Measurements from ENCODE around the gene C20orf202.

DNA sequence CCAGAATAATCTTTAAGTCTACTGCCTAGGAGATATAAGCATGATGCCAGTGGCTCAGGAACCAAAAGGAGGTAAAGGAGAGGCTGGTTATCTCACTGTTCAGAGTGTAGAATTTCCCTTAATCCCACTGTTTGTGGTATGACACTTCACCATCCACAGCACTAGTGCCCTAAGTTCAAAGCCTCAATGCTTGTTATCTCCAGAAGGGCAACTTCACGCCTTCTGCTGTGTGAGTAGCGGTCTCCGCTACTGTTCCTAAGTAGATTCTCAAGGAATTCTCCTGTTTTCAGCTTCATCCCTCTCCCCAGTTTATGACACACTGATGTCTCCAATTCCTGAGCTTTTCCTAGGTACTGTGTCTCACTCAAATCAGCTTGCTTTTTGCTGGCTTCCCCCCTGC is 49.2 kb downstream of the C20orf202 start:
- TF ChIP-seq, protein P1, sequence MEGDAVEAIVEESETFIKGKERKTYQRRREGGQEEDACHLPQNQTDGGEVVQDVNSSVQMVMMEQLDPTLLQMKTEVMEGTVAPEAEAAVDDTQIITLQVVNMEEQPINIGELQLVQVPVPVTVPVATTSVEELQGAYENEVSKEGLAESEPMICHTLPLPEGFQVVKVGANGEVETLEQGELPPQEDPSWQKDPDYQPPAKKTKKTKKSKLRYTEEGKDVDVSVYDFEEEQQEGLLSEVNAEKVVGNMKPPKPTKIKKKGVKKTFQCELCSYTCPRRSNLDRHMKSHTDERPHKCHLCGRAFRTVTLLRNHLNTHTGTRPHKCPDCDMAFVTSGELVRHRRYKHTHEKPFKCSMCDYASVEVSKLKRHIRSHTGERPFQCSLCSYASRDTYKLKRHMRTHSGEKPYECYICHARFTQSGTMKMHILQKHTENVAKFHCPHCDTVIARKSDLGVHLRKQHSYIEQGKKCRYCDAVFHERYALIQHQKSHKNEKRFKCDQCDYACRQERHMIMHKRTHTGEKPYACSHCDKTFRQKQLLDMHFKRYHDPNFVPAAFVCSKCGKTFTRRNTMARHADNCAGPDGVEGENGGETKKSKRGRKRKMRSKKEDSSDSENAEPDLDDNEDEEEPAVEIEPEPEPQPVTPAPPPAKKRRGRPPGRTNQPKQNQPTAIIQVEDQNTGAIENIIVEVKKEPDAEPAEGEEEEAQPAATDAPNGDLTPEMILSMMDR (IDR thresholded peaks at IDR 0.05) = no peak
- no peak for TF ChIP-seq POLR2AphosphoS5 (IDR thresholded peaks at IDR 0.05)
